ENCODE measurements around the gene PCDHB8. TPM values are rescaled to one million over a fixed set of nuclear protein-coding genes. Genes with fewer than 3 reads are reported as not detected.

Gene PCDHB8
- total RNA-seq, 1 experiment from 2014 or later: 0.12 TPM

Other genes with a start within 250 kb of the PCDHB8 start
- gene PCDHAC2, start 211.3 kb upstream of the PCDHB8 start, total RNA-seq (2014; rRNA removed; shearing (Covaris generic)): not detected in 2 replicates
- not detected in 2 replicates for gene PCDHB1, start 126.4 kb upstream of the PCDHB8 start, total RNA-seq (2014; rRNA removed; shearing (Covaris generic))
- gene PCDHB2, start 83.2 kb upstream of the PCDHB8 start, total RNA-seq (2014; rRNA removed; shearing (Covaris generic)): 0.88 and 0.96 TPM in 2 replicates
- gene PCDHB3, start 77.3 kb upstream of the PCDHB8 start, total RNA-seq (2014; rRNA removed; shearing (Covaris generic)): 0.12 and 0.20 TPM in 2 replicates
- gene PCDHB4, start 56.0 kb upstream of the PCDHB8 start, total RNA-seq (2014; rRNA removed; shearing (Covaris generic)): under 0.01 and 0.12 TPM in 2 replicates
- gene PCDHB5, start 42.6 kb upstream of the PCDHB8 start, total RNA-seq (2014; rRNA removed; shearing (Covaris generic)): 0.59 and 0.60 TPM in 2 replicates
- 0.20 and 0.24 TPM in 2 replicates for gene PCDHB6, start 27.7 kb upstream of the PCDHB8 start, total RNA-seq (2014; rRNA removed; shearing (Covaris generic))
- 0.39 and 0.48 TPM in 2 replicates for gene PCDHB7, start 5.1 kb upstream of the PCDHB8 start, total RNA-seq (2014; rRNA removed; shearing (Covaris generic))
- 2.0 and 2.1 TPM in 2 replicates for gene PCDHB16, start 4.6 kb downstream of the PCDHB8 start, total RNA-seq (2014; rRNA removed; shearing (Covaris generic))
- 0.10 and 0.24 TPM in 2 replicates for gene PCDHB9, start 9.4 kb downstream of the PCDHB8 start, total RNA-seq (2014; rRNA removed; shearing (Covaris generic))
- 0.60 and 0.78 TPM in 2 replicates for gene PCDHB10, start 14.6 kb downstream of the PCDHB8 start, total RNA-seq (2014; rRNA removed; shearing (Covaris generic))
- 0.12 and 0.20 TPM in 2 replicates for gene PCDHB11, start 21.8 kb downstream of the PCDHB8 start, total RNA-seq (2014; rRNA removed; shearing (Covaris generic))
- 0.36 and 0.88 TPM in 2 replicates for gene PCDHB12, start 30.9 kb downstream of the PCDHB8 start, total RNA-seq (2014; rRNA removed; shearing (Covaris generic))
- gene PCDHB13, start 36.1 kb downstream of the PCDHB8 start, total RNA-seq (2014; rRNA removed; shearing (Covaris generic)): 2.5 and 2.6 TPM in 2 replicates
- gene PCDHB14, start 45.6 kb downstream of the PCDHB8 start, total RNA-seq (2014; rRNA removed; shearing (Covaris generic)): 0.72 and 0.88 TPM in 2 replicates
- gene PCDHB15, start 67.6 kb downstream of the PCDHB8 start, total RNA-seq (2014; rRNA removed; shearing (Covaris generic)): 1.6 and 2.0 TPM in 2 replicates
- 0.48 TPM in 1 of 2 replicates, not detected in the other for gene SLC25A2, start 126.3 kb downstream of the PCDHB8 start, total RNA-seq (2014; rRNA removed; shearing (Covaris generic))
- 36.0 and 50.9 TPM in 2 replicates for gene TAF7, start 143.0 kb downstream of the PCDHB8 start, total RNA-seq (2014; rRNA removed; shearing (Covaris generic))
- gene PCDHGA1, start 152.7 kb downstream of the PCDHB8 start, total RNA-seq (2014; rRNA removed; shearing (Covaris generic)): 3.3 and 3.7 TPM in 2 replicates
- gene PCDHGA2, start 161.0 kb downstream of the PCDHB8 start, total RNA-seq (2014; rRNA removed; shearing (Covaris generic)): 6.8 and 7.0 TPM in 2 replicates
- 0.12 and 0.39 TPM in 2 replicates for gene PCDHGA3, start 166.0 kb downstream of the PCDHB8 start, total RNA-seq (2014; rRNA removed; shearing (Covaris generic))
- 10.6 and 10.9 TPM in 2 replicates for gene PCDHGB1, start 172.3 kb downstream of the PCDHB8 start, total RNA-seq (2014; rRNA removed; shearing (Covaris generic))
- 3.8 and 4.8 TPM in 2 replicates for gene PCDHGA4, start 177.2 kb downstream of the PCDHB8 start, total RNA-seq (2014; rRNA removed; shearing (Covaris generic))
- gene PCDHGB2, start 182.2 kb downstream of the PCDHB8 start, total RNA-seq (2014; rRNA removed; shearing (Covaris generic)): 4.6 and 6.0 TPM in 2 replicates
- 1.5 and 1.8 TPM in 2 replicates for gene PCDHGA5, start 186.4 kb downstream of the PCDHB8 start, total RNA-seq (2014; rRNA removed; shearing (Covaris generic))
- 1.1 and 1.6 TPM in 2 replicates for gene PCDHGB3, start 192.5 kb downstream of the PCDHB8 start, total RNA-seq (2014; rRNA removed; shearing (Covaris generic))
- 1.3 and 1.8 TPM in 2 replicates for gene PCDHGA6, start 196.1 kb downstream of the PCDHB8 start, total RNA-seq (2014; rRNA removed; shearing (Covaris generic))
- gene PCDHGA7, start 205.0 kb downstream of the PCDHB8 start, total RNA-seq (2014; rRNA removed; shearing (Covaris generic)): 4.6 and 5.5 TPM in 2 replicates
- gene PCDHGB4, start 209.9 kb downstream of the PCDHB8 start, total RNA-seq (2014; rRNA removed; shearing (Covaris generic)): 12.0 and 12.7 TPM in 2 replicates
- 1.6 and 1.9 TPM in 2 replicates for gene PCDHGA8, start 214.8 kb downstream of the PCDHB8 start, total RNA-seq (2014; rRNA removed; shearing (Covaris generic))
- 18.6 and 19.8 TPM in 2 replicates for gene PCDHGB5, start 220.2 kb downstream of the PCDHB8 start, total RNA-seq (2014; rRNA removed; shearing (Covaris generic))
- 0.88 and 1.1 TPM in 2 replicates for gene PCDHGA9, start 225.0 kb downstream of the PCDHB8 start, total RNA-seq (2014; rRNA removed; shearing (Covaris generic))
- gene PCDHGB6, start 230.2 kb downstream of the PCDHB8 start, total RNA-seq (2014; rRNA removed; shearing (Covaris generic)): 0.84 and 0.88 TPM in 2 replicates
- gene PCDHGA10, start 235.2 kb downstream of the PCDHB8 start, total RNA-seq (2014; rRNA removed; shearing (Covaris generic)): 0.78 and 0.84 TPM in 2 replicates
- 0.29 and 0.48 TPM in 2 replicates for gene PCDHGB7, start 239.9 kb downstream of the PCDHB8 start, total RNA-seq (2014; rRNA removed; shearing (Covaris generic))
- gene PCDHGA11, start 243.3 kb downstream of the PCDHB8 start, total RNA-seq (2014; rRNA removed; shearing (Covaris generic)): 7.0 and 8.1 TPM in 2 replicates